ENCODE results near the gene HOOK1.

GRCh38 chr1:59788825-59789224, 25.9 kb upstream of the HOOK1 start:
- TF ChIP-seq CTCF (IDR thresholded peaks at IDR 0.05), result no peak
- no peak for TF ChIP-seq POLR2A (IDR thresholded peaks at IDR 0.05)
